HG03521 (cell line): ENCODE data around the gene MCM5.
"Not testable (repeated sequence)": the region's sequence is repeated elsewhere in the genome, so short reads cannot be mapped to it uniquely, and the experiment has no call there.

Source experiments
- ATAC-seq: cut with Tn5 transposase; IDR thresholded peaks from one replicate; pipeline ENCODE4 v1.9.1; 2021; ENCODE audit warnings: mild to moderate bottlenecking, moderate library complexity; ENCODE audit not compliant: unreplicated experiment

The MCM5 gene

GRCh38 chr22:35378621-35379020, 21.3 kb upstream of the MCM5 start:
- ATAC-seq = no peak

GRCh38 chr22:35379146-35379993, 20.6 kb upstream of the MCM5 start:
- no peak for ATAC-seq

GRCh38 chr22:35380013-35380412, 19.9 kb upstream of the MCM5 start:
- no peak for ATAC-seq

GRCh38 chr22:35380537-35381423, 19.2 kb upstream of the MCM5 start, which contains the start of gene HMOX1:
Gene HMOX1 (plus strand): TSS chr22:35381096. CDS start chr22:35381174, 78 bp downstream.
- peak; percentile 50 for ATAC-seq

- ATAC-seq = no peak
Observed at GRCh38 chr22:35381424-35382009, 18.4 kb upstream of the MCM5 start.

- no peak for ATAC-seq
Observed at GRCh38 chr22:35383679-35384071, 16.3 kb upstream of the MCM5 start.

GRCh38 chr22:35384527-35384926, 15.4 kb upstream of the MCM5 start:
- ATAC-seq = no peak

- ATAC-seq = no peak
Observed at GRCh38 chr22:35384975-35385588, 14.9 kb upstream of the MCM5 start.

- no peak for ATAC-seq
Observed at GRCh38 chr22:35386670-35387288, 13.2 kb upstream of the MCM5 start.

GRCh38 chr22:35390933-35391332, 9.0 kb upstream of the MCM5 start:
- ATAC-seq = no peak

- ATAC-seq = no peak
Observed at GRCh38 chr22:35392357-35392756, 7.6 kb upstream of the MCM5 start.

- no peak for ATAC-seq
Observed at GRCh38 chr22:35393116-35394010, 6.6 kb upstream of the MCM5 start.

- ATAC-seq = no peak
Observed at GRCh38 chr22:35394011-35394312, 6.0 kb upstream of the MCM5 start.

GRCh38 chr22:35394810-35395563, 5.0 kb upstream of the MCM5 start:
- no peak for ATAC-seq

GRCh38 chr22:35396622-35397021, 3.3 kb upstream of the MCM5 start:
- not testable (repeated sequence) for ATAC-seq

GRCh38 chr22:35397095-35397904, 2.6 kb upstream of the MCM5 start:
- no peak for ATAC-seq

GRCh38 chr22:35398591-35398973, 1.4 kb upstream of the MCM5 start:
- no peak for ATAC-seq

GRCh38 chr22:35399114-35399677, 744 bp upstream of the MCM5 start:
- no peak for ATAC-seq
